Skeletal muscle tissue (tissue), 2 donors: Measurements from ENCODE around the gene LIPE. TPM values are rescaled to one million over a fixed set of nuclear protein-coding genes. Genes with fewer than 3 reads are reported as not detected.

Source experiments
- small RNA-seq: library from RNA; depleted of rRNA; stranded (forward); fragments of <200 nt; gene quantifications from one replicate; pipeline ENCODE3, GENCODE V24; 2014
- total RNA-seq: library from RNA; depleted of rRNA; stranded (reverse); fragments of >200 nt; gene quantifications from one replicate; pipeline ENCODE4 v1.2.3, GENCODE V29; 2014

LIPE gene
- total RNA-seq, 1 donor from 2014 or later: 8.9 TPM

Small RNAs within 50 kb of the gene (small RNA-seq; reads per million reads assigned to genes)
- not detected for gene RNU4-60P

Other genes starting within 250 kb of the LIPE start
- 21.4 TPM for gene DEDD2, start 209.7 kb downstream of the LIPE start, total RNA-seq
- gene ZNF526, start 207.1 kb downstream of the LIPE start, total RNA-seq: 7.8 TPM
- gene GSK3A, start 184.8 kb downstream of the LIPE start, total RNA-seq: 5.2 TPM
- gene ERF, start 172.3 kb downstream of the LIPE start, total RNA-seq: 12.0 TPM
- gene CIC, start 158.1 kb downstream of the LIPE start, total RNA-seq: 10.4 TPM
- not detected for gene PRR19, start 125.3 kb downstream of the LIPE start, total RNA-seq
- gene PAFAH1B3, start 124.8 kb downstream of the LIPE start, total RNA-seq: 29.2 TPM
- 0.52 TPM for gene TMEM145, start 114.1 kb downstream of the LIPE start, total RNA-seq
- gene MEGF8, start 101.8 kb downstream of the LIPE start, total RNA-seq: 17.2 TPM
- gene CNFN, start 37.1 kb downstream of the LIPE start, total RNA-seq: not detected
- gene CXCL17, start 15.6 kb upstream of the LIPE start, total RNA-seq: not detected
- 0.52 TPM for gene CEACAM1, start 101.1 kb upstream of the LIPE start, total RNA-seq
- 0.52 TPM for gene CEACAM8, start 167.5 kb upstream of the LIPE start, total RNA-seq